IPS-18a (cell line): ENCODE results near the gene ATP6V0E2.

Experiments used
- H3K27ac ChIP-seq: one replicate; pipeline ENCODE4 v1.5.1; 2013; ENCODE audit warnings: low read length
- H3K27me3 ChIP-seq: one replicate; pipeline ENCODE4 v1.6.1; 2013; ENCODE audit warnings: mild to moderate bottlenecking, low read length; ENCODE audit not compliant: control insufficient read depth, insufficient read depth
- H3K36me3 ChIP-seq: one replicate; pipeline ENCODE4 v1.6.1; 2013; ENCODE audit warnings: low read depth, low read length; ENCODE audit not compliant: control insufficient read depth
- H3K4me1 ChIP-seq: one replicate; pipeline ENCODE4 v1.6.1; 2013; ENCODE audit warnings: low read depth, low read length; ENCODE audit not compliant: control insufficient read depth
- H3K4me3 ChIP-seq: one replicate; pipeline ENCODE4 v1.5.1; 2013; ENCODE audit warnings: low read length
- H3K9ac ChIP-seq: one replicate; pipeline ENCODE4 v1.6.1; 2013; ENCODE audit warnings: mild to moderate bottlenecking, low read length, moderate library complexity
- H3K9me3 ChIP-seq: one replicate; pipeline ENCODE4 v1.6.1; 2013; ENCODE audit warnings: low read depth, low read length; ENCODE audit not compliant: control insufficient read depth

Gene ATP6V0E2

GRCh38 chr7:149845257-149845980 lies 28.4 kb upstream of the ATP6V0E2 start:
- Histone ChIP-seq H3K9me3 (no peaks in the 10 kb centered on the region), H3K4me1 (no peaks in the 10 kb centered on the region), H3K36me3 (no peaks in the 10 kb centered on the region), H3K4me3 (no peak overlapping the region), H3K27ac (no peak overlapping the region), H3K27me3 (peaks cover 15% of the 10 kb centered on the region), H3K9ac (no peak overlapping the region)

GRCh38 chr7:149846021-149846420 lies 27.7 kb upstream of the ATP6V0E2 start:
- Histone ChIP-seq H3K4me1 (no peaks in the 10 kb centered on the region), H3K27me3 (peaks cover 15% of the 10 kb centered on the region), H3K9me3 (no peaks in the 10 kb centered on the region), H3K27ac (no peak overlapping the region), H3K4me3 (no peak overlapping the region), H3K36me3 (no peaks in the 10 kb centered on the region), H3K9ac (no peak overlapping the region)

- H3K36me3 ChIP-seq: no peaks in the 10 kb centered on the region
- H3K4me1 ChIP-seq: no peaks in the 10 kb centered on the region
- peaks cover 10% of the 10 kb centered on the region for H3K27me3 ChIP-seq
- H3K9ac ChIP-seq: no peak overlapping the region
- H3K27ac ChIP-seq: no peak overlapping the region
- H3K4me3 ChIP-seq: no peak overlapping the region
- H3K9me3 ChIP-seq: no peaks in the 10 kb centered on the region
Observed at GRCh38 chr7:149846436-149847046, 27.2 kb upstream of the ATP6V0E2 start.

- Histone ChIP-seq H3K36me3 (no peaks in the 10 kb centered on the region), H3K27ac (no peak overlapping the region), H3K4me3 (no peak overlapping the region), H3K4me1 (peaks cover 2% of the 10 kb centered on the region), H3K9me3 (no peaks in the 10 kb centered on the region), H3K27me3 (no peaks in the 10 kb centered on the region), H3K9ac (no peak overlapping the region)
Observed at GRCh38 chr7:149849174-149849573, 24.6 kb upstream of the ATP6V0E2 start.

GRCh38 chr7:149850007-149850594 lies 23.7 kb upstream of the ATP6V0E2 start:
- Histone ChIP-seq H3K9me3 (no peaks in the 10 kb centered on the region), H3K27me3 (no peaks in the 10 kb centered on the region), H3K27ac (no peak overlapping the region), H3K36me3 (no peaks in the 10 kb centered on the region), H3K4me1 (peaks cover 10% of the 10 kb centered on the region), H3K4me3 (no peak overlapping the region), H3K9ac (no peak overlapping the region)

GRCh38 chr7:149850716-149851115 lies 23.1 kb upstream of the ATP6V0E2 start:
- no peaks in the 10 kb centered on the region for H3K36me3 ChIP-seq
- no peak overlapping the region for H3K27ac ChIP-seq
- H3K9ac ChIP-seq: no peak overlapping the region
- peaks cover 16% of the 10 kb centered on the region for H3K4me1 ChIP-seq
- no peaks in the 10 kb centered on the region for H3K9me3 ChIP-seq
- no peak overlapping the region for H3K4me3 ChIP-seq
- H3K27me3 ChIP-seq: no peaks in the 10 kb centered on the region

- peaks cover 20% of the 10 kb centered on the region for H3K4me1 ChIP-seq
- H3K27ac ChIP-seq: no peak overlapping the region
- no peaks in the 10 kb centered on the region for H3K9me3 ChIP-seq
- no peak overlapping the region for H3K9ac ChIP-seq
- no peak overlapping the region for H3K4me3 ChIP-seq
- no peaks in the 10 kb centered on the region for H3K36me3 ChIP-seq
- H3K27me3 ChIP-seq: no peaks in the 10 kb centered on the region
Observed at GRCh38 chr7:149851449-149851848, 22.3 kb upstream of the ATP6V0E2 start.

GRCh38 chr7:149853157-149853556 lies 20.6 kb upstream of the ATP6V0E2 start:
- no peak overlapping the region for H3K27ac ChIP-seq
- peaks cover 20% of the 10 kb centered on the region for H3K4me1 ChIP-seq
- no peaks in the 10 kb centered on the region for H3K36me3 ChIP-seq
- H3K27me3 ChIP-seq: no peaks in the 10 kb centered on the region
- H3K9me3 ChIP-seq: no peaks in the 10 kb centered on the region
- H3K9ac ChIP-seq: no peak overlapping the region
- H3K4me3 ChIP-seq: no peak overlapping the region

GRCh38 chr7:149854611-149855360 lies 19.0 kb upstream of the ATP6V0E2 start:
- Histone ChIP-seq H3K27me3 (no peaks in the 10 kb centered on the region), H3K4me1 (peaks cover 20% of the 10 kb centered on the region), H3K9me3 (no peaks in the 10 kb centered on the region), H3K27ac (no peak overlapping the region), H3K9ac (no peak overlapping the region), H3K36me3 (no peaks in the 10 kb centered on the region), H3K4me3 (no peak overlapping the region)

- Histone ChIP-seq H3K27me3 (no peaks in the 10 kb centered on the region), H3K36me3 (no peaks in the 10 kb centered on the region), H3K9me3 (no peaks in the 10 kb centered on the region), H3K4me3 (no peak overlapping the region), H3K4me1 (peaks cover 20% of the 10 kb centered on the region), H3K27ac (no peak overlapping the region), H3K9ac (no peak overlapping the region)
Observed at GRCh38 chr7:149855361-149856305, 18.1 kb upstream of the ATP6V0E2 start.

- Histone ChIP-seq H3K27me3 (no peaks in the 10 kb centered on the region), H3K9me3 (no peaks in the 10 kb centered on the region), H3K27ac (no peak overlapping the region), H3K4me3 (no peak overlapping the region), H3K4me1 (peaks cover 20% of the 10 kb centered on the region), H3K36me3 (no peaks in the 10 kb centered on the region), H3K9ac (no peak overlapping the region)
Observed at GRCh38 chr7:149856583-149856982, 17.2 kb upstream of the ATP6V0E2 start.
